ENCODE results near the gene SLC22A7. TPM values are rescaled to one million over a fixed set of nuclear protein-coding genes. Genes with fewer than 3 reads are reported as not detected.
A peak's percentile ranks its signal among the peaks of the same experiment; 100 is the strongest.
"Not testable (repeated sequence)": the region's sequence is repeated elsewhere in the genome, so short reads cannot be mapped to it uniquely, and the experiment has no call there.

SLC22A7 gene
- total RNA-seq, 2 experiments from 2014 or later = not detected

DNA sequence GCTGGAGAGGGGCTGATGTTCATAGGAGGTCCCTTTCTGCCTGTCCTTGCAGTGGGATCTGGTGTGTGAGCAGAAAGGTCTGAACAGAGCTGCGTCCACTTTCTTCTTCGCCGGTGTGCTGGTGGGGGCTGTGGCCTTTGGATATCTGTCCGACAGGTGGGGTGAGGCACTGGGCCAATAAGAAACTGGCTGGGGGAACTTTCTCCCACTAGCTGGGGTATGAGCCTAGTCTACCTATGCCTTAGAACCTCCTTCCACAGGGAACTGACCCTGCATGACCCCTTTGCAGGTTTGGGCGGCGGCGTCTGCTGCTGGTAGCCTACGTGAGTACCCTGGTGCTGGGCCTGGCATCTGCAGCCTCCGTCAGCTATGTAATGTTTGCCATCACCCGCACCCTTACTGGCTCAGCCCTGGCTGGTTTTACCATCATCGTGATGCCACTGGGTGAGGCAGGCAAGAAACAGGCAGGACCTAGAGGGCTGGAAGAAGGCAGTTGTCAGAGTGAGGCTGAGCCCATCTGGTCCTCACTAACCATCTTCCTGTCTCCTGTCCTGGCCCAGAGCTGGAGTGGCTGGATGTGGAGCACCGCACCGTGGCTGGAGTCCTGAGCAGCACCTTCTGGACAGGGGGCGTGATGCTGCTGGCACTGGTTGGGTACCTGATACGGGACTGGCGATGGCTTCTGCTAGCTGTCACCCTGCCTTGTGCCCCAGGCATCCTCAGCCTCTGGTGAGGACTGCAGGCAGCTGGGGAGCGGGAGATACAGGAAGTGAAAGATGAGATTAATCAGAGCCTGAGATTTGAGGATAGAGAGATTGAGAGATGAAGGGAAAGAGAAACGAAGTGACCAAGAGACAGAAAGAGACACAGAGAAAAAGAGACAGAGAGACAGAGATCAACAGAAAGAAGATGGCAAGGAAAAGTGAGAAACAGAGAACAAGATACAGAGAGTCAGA, 1.6 kb downstream of the SLC22A7 start:
- no peaks in the 10 kb centered on the region for H3K4me1 Mint-ChIP-seq
- DNase-seq = no peak
- no peak overlapping the region for H3K27ac Mint-ChIP-seq
- no peaks in the 10 kb centered on the region for H3K9me3 Mint-ChIP-seq
- H3K27me3 Mint-ChIP-seq = peaks cover 3% of the 10 kb centered on the region
- no peak overlapping the region for H3K4me3 Mint-ChIP-seq
- H3K36me3 Mint-ChIP-seq = no peaks in the 10 kb centered on the region

DNA sequence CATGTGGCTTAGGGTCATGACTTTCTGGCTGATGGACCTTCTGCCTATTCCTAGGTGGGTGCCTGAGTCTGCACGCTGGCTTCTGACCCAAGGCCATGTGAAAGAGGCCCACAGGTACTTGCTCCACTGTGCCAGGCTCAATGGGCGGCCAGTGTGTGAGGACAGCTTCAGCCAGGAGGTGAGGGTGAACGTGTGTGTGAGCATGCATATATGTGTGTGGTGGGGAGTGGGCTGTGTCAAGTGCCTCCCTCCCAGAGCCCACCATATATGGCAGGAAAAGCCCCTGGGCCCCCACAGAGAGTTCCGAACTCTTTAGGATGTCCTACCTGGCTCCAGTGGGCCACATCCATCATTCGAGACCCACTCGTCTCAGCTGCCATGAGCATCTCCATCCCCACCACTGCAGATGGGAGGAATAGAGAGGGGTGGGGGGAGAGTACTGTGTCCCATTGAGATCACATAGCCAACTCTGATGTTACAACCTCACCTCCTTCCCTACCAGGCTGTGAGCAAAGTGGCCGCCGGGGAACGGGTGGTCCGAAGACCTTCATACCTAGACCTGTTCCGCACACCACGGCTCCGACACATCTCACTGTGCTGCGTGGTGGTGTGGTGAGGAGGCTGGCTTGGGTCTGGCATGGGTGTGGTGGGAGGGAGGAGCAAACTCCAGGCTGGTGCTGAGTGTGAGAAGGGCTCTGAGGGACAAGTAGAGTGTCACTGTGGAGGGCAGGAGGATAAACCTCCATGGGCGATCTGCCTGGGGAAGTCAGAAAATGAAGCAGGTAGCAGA, 3.2 kb downstream of the SLC22A7 start:
- Mint-ChIP-seq H3K27ac (no peak overlapping the region), H3K27me3 (peaks cover 3% of the 10 kb centered on the region), H3K9me3 (no peaks in the 10 kb centered on the region), H3K4me3 (no peak overlapping the region), H3K4me1 (no peaks in the 10 kb centered on the region), H3K36me3 (no peaks in the 10 kb centered on the region)
- DNase-seq = no peak

GRCh38 chr6:43302126-43302525, 4.1 kb downstream of the SLC22A7 start:
- H3K9me3 Mint-ChIP-seq = no peaks in the 10 kb centered on the region
- H3K4me3 Mint-ChIP-seq = no peak overlapping the region
- DNase-seq = no peak
- H3K36me3 Mint-ChIP-seq = no peaks in the 10 kb centered on the region
- H3K4me1 Mint-ChIP-seq = no peaks in the 10 kb centered on the region
- no peak overlapping the region for H3K27ac Mint-ChIP-seq
- peaks cover 3% of the 10 kb centered on the region for H3K27me3 Mint-ChIP-seq

GRCh38 chr6:43303006-43303405, 4.9 kb downstream of the SLC22A7 start:
- H3K27me3 Mint-ChIP-seq, H3K4me1 Mint-ChIP-seq, H3K27ac Mint-ChIP-seq, DNase-seq, H3K9me3 Mint-ChIP-seq, H3K4me3 Mint-ChIP-seq, H3K36me3 Mint-ChIP-seq: not testable (repeated sequence)

DNA sequence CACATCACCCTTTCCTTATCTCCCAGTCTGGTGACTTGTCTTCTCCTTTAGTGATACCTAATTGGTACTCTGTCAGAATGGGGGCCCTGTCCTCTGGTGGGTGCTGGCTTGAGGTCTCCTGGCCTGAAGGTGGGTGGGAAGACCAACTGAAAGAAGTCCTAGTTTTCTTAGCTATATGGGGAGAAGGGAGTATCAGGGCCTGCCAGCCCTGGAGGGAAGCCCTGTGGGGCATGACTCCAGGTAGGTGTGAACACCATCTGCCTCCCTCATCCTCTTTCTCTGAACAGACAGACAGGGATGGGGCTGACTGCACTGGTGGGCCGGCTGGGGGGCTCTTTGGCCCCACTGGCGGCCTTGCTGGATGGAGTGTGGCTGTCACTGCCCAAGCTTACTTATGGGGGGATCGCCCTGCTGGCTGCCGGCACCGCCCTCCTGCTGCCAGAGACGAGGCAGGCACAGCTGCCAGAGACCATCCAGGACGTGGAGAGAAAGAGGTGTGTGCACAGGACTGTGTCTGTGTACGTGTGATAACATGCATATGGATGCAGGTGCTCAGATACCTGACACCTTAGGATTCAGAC, 5.8 kb downstream of the SLC22A7 start:
- Mint-ChIP-seq H3K27ac (no peak overlapping the region), H3K4me1 (peaks cover 2% of the 10 kb centered on the region), H3K36me3 (no peaks in the 10 kb centered on the region), H3K9me3 (no peaks in the 10 kb centered on the region), H3K4me3 (no peak overlapping the region), H3K27me3 (peaks cover 7% of the 10 kb centered on the region)
- no peak for DNase-seq

- Mint-ChIP-seq H3K4me1 (peaks cover 6% of the 10 kb centered on the region), H3K27ac (no peak overlapping the region), H3K27me3 (peaks cover 8% of the 10 kb centered on the region), H3K4me3 (no peak overlapping the region), H3K9me3 (no peaks in the 10 kb centered on the region), H3K36me3 (no peaks in the 10 kb centered on the region)
- DNase-seq = no peak
Observed at GRCh38 chr6:43304361-43304760, 6.3 kb downstream of the SLC22A7 start.

- no peaks in the 10 kb centered on the region for H3K9me3 Mint-ChIP-seq
- H3K36me3 Mint-ChIP-seq = no peaks in the 10 kb centered on the region
- no peak for DNase-seq
- H3K4me1 Mint-ChIP-seq = peaks cover 6% of the 10 kb centered on the region
- peaks cover 7% of the 10 kb centered on the region for H3K27me3 Mint-ChIP-seq
- no peak overlapping the region for H3K4me3 Mint-ChIP-seq
- H3K27ac Mint-ChIP-seq = no peak overlapping the region
Observed at GRCh38 chr6:43304882-43305281, 6.8 kb downstream of the SLC22A7 start.

DNA sequence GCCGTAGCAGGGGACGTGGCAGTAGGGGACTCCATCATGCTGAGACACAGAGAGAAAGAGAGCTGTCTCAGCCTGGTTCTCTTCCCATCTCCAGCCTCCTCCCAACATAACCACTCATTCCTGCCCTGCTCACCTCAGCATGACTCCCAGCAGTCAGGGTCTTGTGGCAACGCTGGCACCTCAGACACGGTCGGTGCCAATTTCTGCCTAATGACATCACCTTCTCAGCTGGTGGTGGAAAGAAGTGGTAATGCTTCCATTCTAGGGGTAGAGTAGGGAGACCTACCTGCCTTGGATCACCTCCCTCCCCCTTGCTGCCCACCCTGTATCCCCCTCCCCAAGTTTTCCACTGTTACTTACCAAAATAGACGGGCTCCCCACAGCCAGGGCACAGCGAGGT, 8.0 kb downstream of the SLC22A7 start:
- DNase-seq = no peak
- peaks cover 12% of the 10 kb centered on the region for H3K4me1 Mint-ChIP-seq
- no peaks in the 10 kb centered on the region for H3K36me3 Mint-ChIP-seq
- H3K4me3 Mint-ChIP-seq = no peak overlapping the region
- H3K27ac Mint-ChIP-seq = no peak overlapping the region
- H3K27me3 Mint-ChIP-seq = peaks cover 5% of the 10 kb centered on the region
- no peaks in the 10 kb centered on the region for H3K9me3 Mint-ChIP-seq

DNA sequence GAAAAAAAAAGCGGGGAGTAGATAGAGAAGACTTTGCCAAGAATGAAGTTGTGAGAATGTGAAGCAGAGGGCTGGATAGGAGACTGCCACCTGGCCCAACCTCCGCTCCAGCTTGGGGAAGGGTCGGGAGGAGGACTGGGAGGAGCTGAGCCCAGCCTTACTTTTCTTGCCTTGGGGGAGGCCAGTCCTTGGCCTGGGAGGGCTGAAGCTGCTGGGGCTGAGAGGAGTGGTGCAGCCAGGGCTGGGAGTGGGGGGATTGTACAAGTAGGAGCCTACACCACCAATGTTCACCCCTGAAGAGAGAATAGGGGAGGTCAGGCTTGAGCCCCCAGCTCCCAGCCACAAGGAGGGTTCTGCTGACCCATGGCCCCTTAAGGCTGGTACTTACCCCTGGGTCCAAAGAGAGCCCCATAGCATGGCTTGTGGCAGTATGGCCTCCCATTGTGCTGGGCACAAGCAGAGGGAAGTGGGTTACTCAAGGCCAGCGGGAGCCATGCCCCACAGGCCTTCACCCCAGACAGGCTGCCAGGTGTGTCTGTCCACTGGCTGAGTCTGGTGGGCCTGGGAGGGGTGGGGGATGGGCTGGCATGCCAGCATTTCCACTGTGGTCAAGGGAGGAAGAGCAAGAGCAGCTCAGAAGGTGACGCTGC, 9.5 kb downstream of the SLC22A7 start:
- Mint-ChIP-seq H3K27ac (no peak overlapping the region), H3K4me1 (peaks cover 12% of the 10 kb centered on the region), H3K9me3 (no peaks in the 10 kb centered on the region), H3K4me3 (no peak overlapping the region), H3K27me3 (peaks cover 5% of the 10 kb centered on the region), H3K36me3 (no peaks in the 10 kb centered on the region)
- no peak for DNase-seq

- Mint-ChIP-seq H3K4me3 (peak within 1 kb of the TSS; percentile 81), H3K9me3 (no peaks in the 10 kb centered on the region), H3K27me3 (peaks cover 5% of the 10 kb centered on the region), H3K27ac (peak within 1 kb of the TSS; percentile 25), H3K4me1 (peaks cover 12% of the 10 kb centered on the region), H3K36me3 (no peaks in the 10 kb centered on the region)
- peak; percentile 61 for DNase-seq
Observed at GRCh38 chr6:43308101-43308989, 10.3 kb downstream of the SLC22A7 start, which contains the start of gene CRIP3. TSS of gene CRIP3 (minus strand) at chr6:43308826. CDS start at chr6:43308792, 34 bp downstream.

GRCh38 chr6:43308990-43309477, 11.0 kb downstream of the SLC22A7 start:
- Mint-ChIP-seq H3K27me3 (peaks cover 5% of the 10 kb centered on the region), H3K4me3 (peak overlapping the region; percentile 81), H3K4me1 (peaks cover 12% of the 10 kb centered on the region), H3K36me3 (no peaks in the 10 kb centered on the region), H3K9me3 (no peaks in the 10 kb centered on the region), H3K27ac (peak overlapping the region; percentile 25)
- DNase-seq = no peak

GRCh38 chr6:43310134-43310533, 12.1 kb downstream of the SLC22A7 start:
- H3K9me3 Mint-ChIP-seq = no peaks in the 10 kb centered on the region
- peaks cover 5% of the 10 kb centered on the region for H3K27me3 Mint-ChIP-seq
- H3K27ac Mint-ChIP-seq = no peak overlapping the region
- no peak overlapping the region for H3K4me3 Mint-ChIP-seq
- H3K4me1 Mint-ChIP-seq = peaks cover 12% of the 10 kb centered on the region
- no peaks in the 10 kb centered on the region for H3K36me3 Mint-ChIP-seq
- no peak for DNase-seq

DNA sequence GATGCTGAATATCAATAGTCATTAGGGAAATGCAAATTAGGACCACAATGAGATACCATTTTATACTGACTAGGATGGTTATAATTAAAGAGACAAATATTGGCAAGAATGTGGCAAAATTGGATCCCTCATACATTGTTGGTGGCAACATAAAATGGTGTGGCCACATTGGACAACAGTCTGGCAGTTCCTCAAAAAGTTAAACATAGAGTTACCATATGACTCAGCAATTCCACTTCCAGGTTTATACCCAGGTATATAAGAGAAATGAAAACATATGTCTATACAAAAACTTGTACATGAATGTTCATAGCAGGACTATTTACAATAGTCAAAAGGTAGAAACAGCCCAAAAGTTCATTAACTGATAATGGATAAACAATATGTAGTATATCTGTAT, 12.6 kb downstream of the SLC22A7 start:
- no peaks in the 10 kb centered on the region for H3K9me3 Mint-ChIP-seq
- no peaks in the 10 kb centered on the region for H3K36me3 Mint-ChIP-seq
- H3K4me1 Mint-ChIP-seq = peaks cover 12% of the 10 kb centered on the region
- H3K4me3 Mint-ChIP-seq = no peak overlapping the region
- no peak for DNase-seq
- H3K27ac Mint-ChIP-seq = no peak overlapping the region
- peaks cover 5% of the 10 kb centered on the region for H3K27me3 Mint-ChIP-seq

DNA sequence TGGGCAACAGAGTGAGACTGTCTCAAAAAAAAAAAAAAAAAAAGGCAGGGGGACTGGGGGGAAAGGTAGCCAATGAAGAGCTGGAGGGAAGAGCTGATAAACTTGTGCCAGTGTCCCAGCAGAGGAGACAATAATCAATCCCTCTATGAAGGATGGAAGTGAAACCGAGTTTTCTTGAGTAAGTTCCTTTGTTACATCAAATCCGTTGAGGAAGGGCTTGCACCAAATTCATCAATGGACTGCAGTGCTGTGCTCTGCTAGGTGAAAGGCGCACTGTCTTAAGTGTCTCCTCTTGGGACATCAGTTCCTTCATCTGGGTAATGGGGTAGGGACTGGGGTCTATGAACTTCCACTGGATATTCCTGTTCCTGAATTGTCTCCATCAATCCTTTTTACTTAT, 13.6 kb downstream of the SLC22A7 start:
- Mint-ChIP-seq H3K9me3 (no peaks in the 10 kb centered on the region), H3K36me3 (no peaks in the 10 kb centered on the region), H3K27me3 (peaks cover 5% of the 10 kb centered on the region), H3K27ac (no peak overlapping the region), H3K4me1 (peaks cover 12% of the 10 kb centered on the region), H3K4me3 (no peak overlapping the region)
- no peak for DNase-seq
